Brain microvascular endothelial cell (primary cell): ENCODE results near the gene XRN1.
A peak's percentile ranks its signal among the peaks of the same experiment; 100 is the strongest.
"Not testable (repeated sequence)": the region's sequence is repeated elsewhere in the genome, so short reads cannot be mapped to it uniquely, and the experiment has no call there.

ENCODE experiments used
- DNase-seq: peaks from one replicate; pipeline ENCODE4 v3.0.0-alpha.2; 2020
- H3K27ac ChIP-seq: fragments of 250-450 bp; sonication (Bioruptor Pico); 2 replicates; pipeline ENCODE4 v1.5.1; 2020; ENCODE audit warnings: mild to moderate bottlenecking, moderate library complexity
- H3K27me3 ChIP-seq: fragments of 250-450 bp; sonication (Bioruptor Pico); replicated peaks from 2 replicates; pipeline ENCODE4 v1.5.1; 2020; ENCODE audit warnings: mild to moderate bottlenecking
- H3K36me3 ChIP-seq: fragments of 250-450 bp; sonication (Bioruptor Pico); replicated peaks from 2 replicates; pipeline ENCODE4 v1.5.1; 2020; ENCODE audit warnings: mild to moderate bottlenecking
- H3K4me3 ChIP-seq: 2 replicates; pipeline ENCODE4 v1.5.1; 2011; ENCODE audit warnings: low read depth, mild to moderate bottlenecking, control low read depth, low read length, moderate library complexity
- in situ Hi-C: cut with HindIII; loops from 2 replicates; pipeline ENCODE4 v1.10.0; 2017; ENCODE audit warnings: low sequenced_read_pairs, low pct_ligation_motif_present
- TF ChIP-seq, protein P1 (sequence below): IDR thresholded peaks from 2 replicates; pipeline ENCODE4 v1.5.1; 2011; ENCODE audit warnings: low read depth, mild to moderate bottlenecking, moderate library complexity, low read length, control low read depth, inconsistent platforms; ENCODE audit errors: missing control alignments

The XRN1 gene

DNA sequence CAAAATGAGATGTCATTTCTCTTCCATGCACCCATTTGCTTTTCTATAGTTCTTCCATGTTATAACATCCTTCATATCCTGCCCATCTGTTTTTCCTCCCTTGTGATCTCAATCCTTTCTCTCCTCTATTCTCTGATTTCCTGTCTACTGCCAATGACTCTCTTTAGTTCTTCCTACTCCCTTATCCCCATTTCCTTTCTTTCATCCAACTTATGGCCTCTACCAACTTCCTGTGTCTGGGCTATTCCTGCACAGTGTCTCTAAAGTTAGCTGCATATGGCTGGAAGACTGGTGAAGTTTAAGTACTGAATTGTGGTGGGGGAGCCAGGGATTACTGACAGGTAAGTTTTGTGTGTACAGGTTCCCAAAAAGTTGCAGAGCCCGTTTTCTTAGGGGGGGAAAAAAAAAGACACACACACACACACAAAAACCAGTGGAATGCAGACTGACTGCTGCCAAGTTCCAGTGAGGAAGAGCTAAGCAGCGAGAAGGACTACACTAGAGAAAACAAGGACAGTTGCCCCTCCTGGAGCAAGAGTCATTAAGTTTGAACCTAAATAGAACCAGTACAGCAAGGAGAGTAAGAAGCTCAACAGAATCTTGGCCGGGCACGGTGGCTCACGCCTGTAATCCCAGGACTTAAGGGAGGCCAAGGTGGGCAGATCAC lies 28.8 kb downstream of the XRN1 start:
- in situ Hi-C loops, result no loop called here
- Histone ChIP-seq H3K4me3 (no peak overlapping the region), H3K27ac (no peak overlapping the region), H3K27me3 (no peaks in the 10 kb centered on the region), H3K36me3 (peaks cover 16% of the 10 kb centered on the region)
- DNase-seq, result no peak
- TF ChIP-seq, protein P1, sequence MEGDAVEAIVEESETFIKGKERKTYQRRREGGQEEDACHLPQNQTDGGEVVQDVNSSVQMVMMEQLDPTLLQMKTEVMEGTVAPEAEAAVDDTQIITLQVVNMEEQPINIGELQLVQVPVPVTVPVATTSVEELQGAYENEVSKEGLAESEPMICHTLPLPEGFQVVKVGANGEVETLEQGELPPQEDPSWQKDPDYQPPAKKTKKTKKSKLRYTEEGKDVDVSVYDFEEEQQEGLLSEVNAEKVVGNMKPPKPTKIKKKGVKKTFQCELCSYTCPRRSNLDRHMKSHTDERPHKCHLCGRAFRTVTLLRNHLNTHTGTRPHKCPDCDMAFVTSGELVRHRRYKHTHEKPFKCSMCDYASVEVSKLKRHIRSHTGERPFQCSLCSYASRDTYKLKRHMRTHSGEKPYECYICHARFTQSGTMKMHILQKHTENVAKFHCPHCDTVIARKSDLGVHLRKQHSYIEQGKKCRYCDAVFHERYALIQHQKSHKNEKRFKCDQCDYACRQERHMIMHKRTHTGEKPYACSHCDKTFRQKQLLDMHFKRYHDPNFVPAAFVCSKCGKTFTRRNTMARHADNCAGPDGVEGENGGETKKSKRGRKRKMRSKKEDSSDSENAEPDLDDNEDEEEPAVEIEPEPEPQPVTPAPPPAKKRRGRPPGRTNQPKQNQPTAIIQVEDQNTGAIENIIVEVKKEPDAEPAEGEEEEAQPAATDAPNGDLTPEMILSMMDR, result no peak

DNA sequence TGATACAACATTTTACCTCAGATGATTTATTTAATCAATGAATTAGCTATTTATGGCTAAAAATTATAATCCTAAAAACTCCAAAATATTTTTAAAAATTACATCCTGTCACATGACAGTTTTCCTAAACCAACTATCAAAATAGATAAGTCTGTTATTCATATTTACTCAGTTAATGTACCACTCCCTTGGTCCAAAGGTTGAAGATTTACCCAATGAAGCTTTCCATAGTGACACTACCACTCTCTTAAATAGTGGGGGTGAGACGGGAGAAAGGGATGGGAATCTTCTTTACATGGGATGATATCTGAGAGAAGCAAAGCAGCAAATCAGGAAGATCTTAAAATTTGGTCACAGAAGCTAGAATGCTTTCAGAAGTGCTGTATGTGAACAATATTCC lies 30.5 kb downstream of the XRN1 start:
- in situ Hi-C loops, result no loop called here
- H3K27ac ChIP-seq, result no peak overlapping the region
- H3K27me3 ChIP-seq, result no peaks in the 10 kb centered on the region
- no peak for DNase-seq
- no peak overlapping the region for H3K4me3 ChIP-seq
- TF ChIP-seq, protein P1, result no peak
- H3K36me3 ChIP-seq, result peaks cover 15% of the 10 kb centered on the region

DNA sequence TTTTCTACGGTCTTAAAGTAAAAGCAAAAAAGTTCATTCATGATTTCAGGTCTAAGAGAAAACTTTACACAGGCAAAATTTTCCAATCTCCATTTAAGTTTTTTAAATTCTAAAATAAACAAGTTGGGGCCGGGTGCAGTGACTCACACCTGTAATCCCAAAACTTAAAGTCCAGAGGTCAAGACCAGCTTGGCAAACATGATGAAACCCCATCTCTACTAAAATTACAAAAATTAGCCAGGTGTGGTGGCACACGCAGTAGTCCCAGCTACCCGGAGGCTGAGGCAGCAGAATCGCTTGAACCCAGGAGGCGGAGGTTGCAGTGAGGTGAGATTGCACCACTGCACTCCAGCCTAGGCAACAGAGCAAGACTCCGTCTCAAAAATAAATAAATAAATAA lies 47.3 kb downstream of the XRN1 start:
- peaks cover 10% of the 10 kb centered on the region for H3K36me3 ChIP-seq
- in situ Hi-C loops, H3K27me3 ChIP-seq, H3K4me3 ChIP-seq, DNase-seq, H3K27ac ChIP-seq: not testable (repeated sequence)

DNA sequence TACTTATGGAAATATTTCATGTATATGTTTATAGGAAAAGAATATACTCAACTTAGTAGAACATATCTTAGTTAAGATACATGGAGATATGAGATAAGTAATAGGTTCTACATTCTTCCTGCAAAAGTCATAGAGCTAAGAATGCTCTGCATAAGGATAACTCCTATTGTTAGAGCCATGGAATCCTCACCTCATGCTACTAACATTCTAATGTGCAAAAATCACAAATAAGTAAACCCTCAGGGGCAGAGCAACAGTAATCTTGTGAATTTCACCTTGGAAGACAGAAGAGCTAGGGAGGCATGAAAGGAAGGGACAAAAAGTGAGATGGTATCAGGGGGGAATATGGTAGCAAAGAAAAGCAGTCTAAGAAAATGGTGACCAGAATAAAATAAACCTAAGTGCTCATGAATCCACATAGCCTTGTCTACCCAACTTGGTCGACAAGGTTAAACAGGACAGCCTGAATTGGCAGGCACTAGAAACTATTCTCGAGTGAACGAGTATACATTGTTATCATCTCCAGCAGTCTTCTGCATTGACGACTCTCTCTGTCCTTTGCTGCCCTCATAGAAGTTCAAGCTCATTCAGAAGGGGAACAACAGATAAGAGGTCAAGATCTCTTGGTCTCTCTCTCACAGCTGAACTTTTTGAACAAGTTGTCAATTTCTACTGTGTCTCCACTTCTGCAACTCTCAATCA lies 52.8 kb downstream of the XRN1 start:
- in situ Hi-C loops, result no loop called here
- DNase-seq, result peak; percentile 0
- Histone ChIP-seq H3K27ac (no peak overlapping the region), H3K4me3 (no peak overlapping the region), H3K27me3 (no peaks in the 10 kb centered on the region), H3K36me3 (peaks cover 13% of the 10 kb centered on the region)
- TF ChIP-seq, protein P1, result no peak

DNA sequence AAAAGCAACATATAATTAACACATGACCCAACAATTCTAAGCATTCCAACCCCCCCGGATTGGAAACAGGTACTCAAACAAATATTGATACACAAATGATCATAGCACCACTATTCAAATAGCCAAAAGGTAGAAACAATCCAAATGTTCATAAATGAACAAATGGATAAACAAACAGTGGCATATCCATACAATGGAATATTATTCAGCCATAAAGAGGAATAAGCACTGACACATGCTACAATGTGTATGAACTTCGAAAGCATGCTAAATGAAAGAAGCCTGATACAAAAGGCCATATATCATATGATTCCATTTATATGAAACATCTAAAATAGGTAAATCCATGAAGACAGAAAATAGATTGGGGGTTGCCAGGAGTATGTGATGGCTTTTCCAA lies 62.8 kb downstream of the XRN1 start:
- Histone ChIP-seq H3K36me3 (peaks cover 2% of the 10 kb centered on the region), H3K27me3 (no peaks in the 10 kb centered on the region), H3K27ac (no peak overlapping the region), H3K4me3 (no peak overlapping the region)
- no peak for DNase-seq
- TF ChIP-seq, protein P1, result no peak
- in situ Hi-C loops, result no loop called here

DNA sequence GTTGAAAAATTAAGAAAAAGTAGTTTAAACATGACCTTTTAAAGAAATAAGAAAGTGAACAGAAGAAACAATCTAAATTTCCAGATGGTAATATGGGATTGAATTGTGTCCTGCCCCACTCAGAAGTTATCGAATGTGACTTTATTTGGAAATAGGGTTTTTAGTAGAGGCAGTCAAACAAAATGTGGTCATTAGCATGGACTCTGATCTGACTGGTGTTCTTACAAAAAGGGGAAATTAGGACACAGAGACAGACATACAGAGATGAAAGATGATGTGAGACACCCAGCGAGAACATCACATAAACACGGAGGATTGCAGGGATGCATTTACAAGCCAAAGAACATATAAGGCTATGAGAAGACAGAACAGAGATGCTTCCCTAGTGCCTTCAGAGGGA lies 73.2 kb downstream of the XRN1 start:
- H3K27ac ChIP-seq, result no peak overlapping the region
- H3K36me3 ChIP-seq, result peaks cover 8% of the 10 kb centered on the region
- no peaks in the 10 kb centered on the region for H3K27me3 ChIP-seq
- in situ Hi-C loops, result no loop called here
- TF ChIP-seq, protein P1, result no peak
- no peak for DNase-seq
- no peak overlapping the region for H3K4me3 ChIP-seq

DNA sequence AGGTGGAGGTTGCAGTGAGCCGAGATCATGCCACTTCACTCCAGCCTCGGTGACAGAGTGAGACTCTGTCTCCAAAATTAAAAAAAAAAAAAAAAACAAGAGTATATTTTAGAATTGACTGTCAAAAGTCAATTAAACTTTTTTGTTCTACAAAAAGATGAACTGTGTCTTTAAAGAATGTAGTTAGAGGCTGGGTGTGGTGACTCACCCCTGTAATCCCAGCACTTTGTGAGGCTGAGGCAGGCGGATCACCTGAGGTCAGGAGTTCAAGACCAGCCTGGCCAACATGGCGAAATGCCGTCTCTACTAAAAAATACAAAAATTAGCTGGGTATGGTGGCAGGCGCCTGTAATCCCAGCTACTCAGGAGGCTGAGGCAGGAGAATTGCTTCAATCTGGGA lies 78.3 kb downstream of the XRN1 start:
- H3K36me3 ChIP-seq, H3K4me3 ChIP-seq, in situ Hi-C loops, H3K27me3 ChIP-seq, H3K27ac ChIP-seq: not testable (repeated sequence)
- peak; percentile 5 for DNase-seq
